ENCODE data around the gene NFYA. TPM values are rescaled to one million over a fixed set of nuclear protein-coding genes. Genes with fewer than 3 reads are reported as not detected.

NFYA gene
- total RNA-seq, 1 experiment from 2014 or later: 25.7 TPM

GRCh38 chr6:41132254-41132653 lies 59.5 kb downstream of the NFYA start:
- no TSS peak for BruUV-seq (replicated peaks)
- no peak for DNase-seq
- H3K4me3 ChIP-seq (ENCODE audit: low read depth, low read length): no peak overlapping the region
- CTCF ChIA-PET: no interaction called here
- no peaks in the 10 kb centered on the region for H3K36me3 Mint-ChIP-seq (ENCODE audit: insufficient read depth, unreplicated experiment)
- H3K36me3 ChIP-seq (ENCODE audit: control insufficient read depth, insufficient read depth, low read length): no peaks in the 10 kb centered on the region
- H3K27ac Mint-ChIP-seq (ENCODE audit: unreplicated experiment): no peak overlapping the region
- no peak for TF ChIP-seq CTCF (IDR thresholded peaks at IDR 0.05; ENCODE audit: insufficient read depth in 1 of 2, low read depth in 1 of 2, low read length in 1 of 2, severe bottlenecking in 1 of 2, unreplicated experiment in 1 of 2)
- H3K27me3 ChIP-seq (replicated peaks; ENCODE audit: control insufficient read depth, insufficient read depth, low read length): no peaks in the 10 kb centered on the region
- H3K9me3 Mint-ChIP-seq (ENCODE audit: unreplicated experiment): no peaks in the 10 kb centered on the region
- POLR2A ChIA-PET: no interaction called here
- intact Hi-C loops (cut with micrococcal nuclease; ENCODE audit: unreplicated experiment): no loop called here
- H3K9me3 ChIP-seq: no peaks in the 10 kb centered on the region
- H3K4me1 ChIP-seq: no peaks in the 10 kb centered on the region
- H3K27me3 Mint-ChIP-seq (ENCODE audit: insufficient read depth, unreplicated experiment): no peaks in the 10 kb centered on the region
- H3K4me3 Mint-ChIP-seq (ENCODE audit: unreplicated experiment): no peak overlapping the region
- H3K4me1 Mint-ChIP-seq (ENCODE audit: low read depth, unreplicated experiment): no peaks in the 10 kb centered on the region

- no peak for DNase-seq
- Histone ChIP-seq H3K27me3 (replicated peaks; ENCODE audit: control insufficient read depth, insufficient read depth, low read length) (no peaks in the 10 kb centered on the region), H3K9me3 (no peaks in the 10 kb centered on the region), H3K4me3 (ENCODE audit: low read depth, low read length) (no peak overlapping the region), H3K4me1 (no peaks in the 10 kb centered on the region), H3K36me3 (ENCODE audit: control insufficient read depth, insufficient read depth, low read length) (no peaks in the 10 kb centered on the region)
- no peak overlapping the region for H3K27ac Mint-ChIP-seq (ENCODE audit: unreplicated experiment)
- H3K4me1 Mint-ChIP-seq (ENCODE audit: low read depth, unreplicated experiment): no peaks in the 10 kb centered on the region
- ChIA-PET POLR2A (no interaction called here), CTCF (no interaction called here)
- no peak overlapping the region for H3K4me3 Mint-ChIP-seq (ENCODE audit: unreplicated experiment)
- H3K36me3 Mint-ChIP-seq (ENCODE audit: insufficient read depth, unreplicated experiment): no peaks in the 10 kb centered on the region
- no peaks in the 10 kb centered on the region for H3K27me3 Mint-ChIP-seq (ENCODE audit: insufficient read depth, unreplicated experiment)
- no TSS peak for BruUV-seq (replicated peaks)
- H3K9me3 Mint-ChIP-seq (ENCODE audit: unreplicated experiment): no peaks in the 10 kb centered on the region
- intact Hi-C loops (cut with micrococcal nuclease; ENCODE audit: unreplicated experiment): no loop called here
- TF ChIP-seq CTCF (IDR thresholded peaks at IDR 0.05; ENCODE audit: insufficient read depth in 1 of 2, low read depth in 1 of 2, low read length in 1 of 2, severe bottlenecking in 1 of 2, unreplicated experiment in 1 of 2): no peak
Observed at GRCh38 chr6:41135062-41135832, 62.5 kb downstream of the NFYA start.

- TF ChIP-seq CTCF (IDR thresholded peaks at IDR 0.05; ENCODE audit: insufficient read depth in 1 of 2, low read depth in 1 of 2, low read length in 1 of 2, severe bottlenecking in 1 of 2, unreplicated experiment in 1 of 2): no peak
- intact Hi-C loops (cut with micrococcal nuclease; ENCODE audit: unreplicated experiment): no loop called here
- no peaks in the 10 kb centered on the region for H3K27me3 Mint-ChIP-seq (ENCODE audit: insufficient read depth, unreplicated experiment)
- no peak overlapping the region for H3K27ac Mint-ChIP-seq (ENCODE audit: unreplicated experiment)
- H3K36me3 Mint-ChIP-seq (ENCODE audit: insufficient read depth, unreplicated experiment): no peaks in the 10 kb centered on the region
- Histone ChIP-seq H3K36me3 (ENCODE audit: control insufficient read depth, insufficient read depth, low read length) (no peaks in the 10 kb centered on the region), H3K27me3 (replicated peaks; ENCODE audit: control insufficient read depth, insufficient read depth, low read length) (no peaks in the 10 kb centered on the region), H3K4me1 (no peaks in the 10 kb centered on the region), H3K4me3 (ENCODE audit: low read depth, low read length) (no peak overlapping the region), H3K9me3 (no peaks in the 10 kb centered on the region)
- DNase-seq: no peak
- ChIA-PET CTCF (no interaction called here), POLR2A (no interaction called here)
- no peaks in the 10 kb centered on the region for H3K9me3 Mint-ChIP-seq (ENCODE audit: unreplicated experiment)
- no TSS peak for BruUV-seq (replicated peaks)
- no peaks in the 10 kb centered on the region for H3K4me1 Mint-ChIP-seq (ENCODE audit: low read depth, unreplicated experiment)
- no peak overlapping the region for H3K4me3 Mint-ChIP-seq (ENCODE audit: unreplicated experiment)
Observed at GRCh38 chr6:41136911-41137310, 64.1 kb downstream of the NFYA start.

Measured in Caco-2 (cell line).